Astrocyte of the spinal cord (primary cell): ENCODE data around the gene VRK1.

Experiments
- DNase-seq: peaks from one replicate; pipeline ENCODE4 v3.0.0; 2011; ENCODE audit warnings: low read depth, low spot score
- H3K4me3 ChIP-seq: 2 replicates; pipeline ENCODE4 v1.5.1; 2011; ENCODE audit warnings: low read depth, mild to moderate bottlenecking, low read length, moderate library complexity
- CTCF ChIP-seq: IDR thresholded peaks from 2 replicates; pipeline ENCODE4 v1.5.1; 2012; ENCODE audit warnings: low read depth, mild to moderate bottlenecking, low read length, inconsistent platforms
- in situ Hi-C: cut with HindIII; loops from 2 replicates; pipeline ENCODE4 v1.10.0; 2017; ENCODE audit warnings: low sequenced_read_pairs

The VRK1 gene

GRCh38 chr14:96826818-96827217 lies 29.6 kb downstream of the VRK1 start:
- in situ Hi-C loops, result no loop called here
- TF ChIP-seq CTCF, result no peak
- no peak overlapping the region for H3K4me3 ChIP-seq
- DNase-seq, result no peak

GRCh38 chr14:96827290-96827689 lies 30.1 kb downstream of the VRK1 start:
- in situ Hi-C loops, result no loop called here
- no peak overlapping the region for H3K4me3 ChIP-seq
- DNase-seq, result no peak
- no peak for TF ChIP-seq CTCF

GRCh38 chr14:96829791-96830190 lies 32.6 kb downstream of the VRK1 start:
- no peak for DNase-seq
- in situ Hi-C loops, result no loop called here
- TF ChIP-seq CTCF, result no peak
- no peak overlapping the region for H3K4me3 ChIP-seq

- in situ Hi-C loops, result no loop called here
- DNase-seq, result no peak
- no peak overlapping the region for H3K4me3 ChIP-seq
- no peak for TF ChIP-seq CTCF
Measured at GRCh38 chr14:96830946-96831345, 33.8 kb downstream of the VRK1 start.

DNA sequence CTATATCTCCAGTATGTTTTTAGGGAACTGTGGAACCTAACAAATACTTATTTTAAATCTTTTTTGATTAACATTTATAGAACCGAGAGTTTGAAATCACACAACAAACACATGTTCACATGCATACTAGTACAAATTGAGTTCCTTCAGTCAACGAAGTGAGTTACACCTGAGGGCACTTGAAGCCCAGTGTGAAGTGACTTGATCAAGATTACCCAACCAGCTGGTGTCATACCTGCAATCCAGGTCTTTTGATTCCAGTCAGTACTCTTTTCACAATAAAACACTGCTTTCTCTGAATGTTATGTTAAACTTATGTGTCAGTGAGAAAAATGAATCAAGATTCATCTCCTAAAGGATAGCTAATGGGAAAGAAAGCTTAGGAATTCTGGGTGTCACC lies 35.2 kb downstream of the VRK1 start:
- in situ Hi-C loops, result no loop called here
- DNase-seq, result no peak
- no peak overlapping the region for H3K4me3 ChIP-seq
- TF ChIP-seq CTCF, result no peak

DNA sequence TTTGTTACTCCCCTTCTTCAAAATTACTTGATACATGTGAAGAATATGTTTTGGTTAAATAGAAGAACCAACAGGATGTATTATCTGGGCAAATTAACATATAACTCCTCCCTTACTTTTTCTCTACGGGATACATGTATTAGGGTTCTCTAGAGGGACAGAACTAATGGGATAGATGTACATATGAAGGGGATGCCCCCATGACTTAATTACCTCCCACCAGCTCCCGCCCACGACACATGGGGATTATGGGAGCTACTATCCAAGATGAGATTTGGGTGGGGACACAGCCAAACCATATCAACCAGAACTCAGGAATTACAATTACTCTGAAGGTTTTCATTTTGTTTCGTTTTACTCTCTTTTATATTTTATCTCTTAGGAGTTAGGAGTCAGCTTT lies 41.3 kb downstream of the VRK1 start:
- in situ Hi-C loops, result no loop called here
- TF ChIP-seq CTCF, result no peak
- H3K4me3 ChIP-seq, result no peak overlapping the region
- no peak for DNase-seq

- no peak for TF ChIP-seq CTCF
- H3K4me3 ChIP-seq, result no peak overlapping the region
- in situ Hi-C loops, result no loop called here
- no peak for DNase-seq
Measured at GRCh38 chr14:96839251-96839650, 42.1 kb downstream of the VRK1 start.
